HEK293 (cell line): ENCODE results near the gene PTPRN2.

ENCODE experiments used
- CTCF ChIA-PET: fragments of 350-600 bp; formaldehyde crosslinking; extraction: SDS; loops from one replicate; lab custom pipeline; 2021; ENCODE audit warnings: antibody characterized with exemption; lab: Yijun Ruan, JAX
- POLR2A ChIA-PET: fragments of 300-600 bp; formaldehyde crosslinking; extraction: SDS; loops from one replicate; lab custom pipeline; 2020; ENCODE audit warnings: antibody characterized with exemption, inconsistent platforms; lab: Yijun Ruan, JAX
- H3K27ac ChIP-seq: fragments of 200-500 bp; sonication (Bioruptor generic); 2 replicates; pipeline ENCODE4 v1.5.1; 2014; ENCODE audit warnings: low read depth, low read length, control low read depth, inconsistent platforms; ENCODE audit errors: extremely low read depth
- H3K36me3 ChIP-seq, 2 experiments: fragments of 200-500 bp in 1 of 2; sonication (Bioruptor generic) in 1 of 2; 1 replicate in 1 of 2; 2 replicates in 1 of 2; pipeline ENCODE4 v1.5.1; 2014 to 2017; ENCODE audit warnings: inconsistent platforms in 2 of 2, low read length in 2 of 2; ENCODE audit not compliant: control insufficient read depth in 2 of 2, insufficient read depth in 1 of 2
- H3K4me1 ChIP-seq: fragments of 200-500 bp; sonication (Bioruptor generic); 2 replicates; pipeline ENCODE4 v1.5.1; 2014; ENCODE audit warnings: mild to moderate bottlenecking, low read length, inconsistent platforms; ENCODE audit not compliant: control insufficient read depth, insufficient read depth
- H3K4me3 ChIP-seq: 2 replicates; pipeline ENCODE4 v1.5.1; 2011; ENCODE audit warnings: low read depth, mild to moderate bottlenecking, control low read depth, low read length, moderate library complexity
- H3K9me3 ChIP-seq: fragments of 200-500 bp; sonication (Bioruptor generic); 2 replicates; pipeline ENCODE4 v1.5.1; 2014; ENCODE audit warnings: low read depth, low read length, inconsistent platforms; ENCODE audit not compliant: control insufficient read depth, insufficient read depth
- GFI1B ChIP-seq: fragments of 450-650 bp; formaldehyde crosslinking; IDR thresholded peaks from 2 replicates; pipeline ENCODE4 v1.5.1; 2016; ENCODE audit warnings: missing biosample characterization, missing genetic modification characterization
- GLI2 ChIP-seq: fragments of 450-650 bp; formaldehyde crosslinking; IDR thresholded peaks from 2 replicates; pipeline ENCODE4; 2017; ENCODE audit warnings: missing biosample characterization, missing genetic modification characterization, low read depth, borderline replicate concordance
- RBAK ChIP-seq: fragments of 450-650 bp; formaldehyde crosslinking; IDR thresholded peaks from 2 replicates; pipeline ENCODE4 v1.5.1; 2016; ENCODE audit warnings: missing biosample characterization, missing genetic modification characterization
- REPIN1 ChIP-seq: fragments of 450-650 bp; formaldehyde crosslinking; IDR thresholded peaks from 2 replicates; pipeline ENCODE4 v1.5.1; 2017; ENCODE audit warnings: missing biosample characterization, missing genetic modification characterization, low read depth
- REST ChIP-seq: fragments of 450-650 bp; formaldehyde crosslinking; IDR thresholded peaks from 2 replicates; pipeline ENCODE4 v1.5.1; 2016; ENCODE audit warnings: missing biosample characterization, missing genetic modification characterization
- SETDB1 ChIP-seq: IDR thresholded peaks from one replicate; pipeline ENCODE4 v1.6.1; 2017; ENCODE audit warnings: mild to moderate bottlenecking, low read length, moderate library complexity, mixed read lengths; ENCODE audit not compliant: insufficient read length
- SP7 ChIP-seq: fragments of 450-650 bp; formaldehyde crosslinking; IDR thresholded peaks from 2 replicates; pipeline ENCODE4 v1.5.1; 2016; ENCODE audit warnings: missing biosample characterization, missing genetic modification characterization
- TRIM28 ChIP-seq: IDR thresholded peaks from 2 replicates; pipeline ENCODE4 v1.6.1; 2011; ENCODE audit warnings: low read length, control low read depth, borderline replicate concordance
- ZBTB7A ChIP-seq: fragments of 450-650 bp; formaldehyde crosslinking; IDR thresholded peaks from 2 replicates; pipeline ENCODE4 v1.5.1; 2016; ENCODE audit warnings: low read depth, missing biosample characterization, missing genetic modification characterization
- ZNF184 ChIP-seq: fragments of 450-650 bp; IDR thresholded peaks from 2 replicates; pipeline ENCODE4 v1.5.1; 2018; ENCODE audit warnings: missing biosample characterization, mild to moderate bottlenecking, missing genetic modification characterization
- ZNF2 ChIP-seq: fragments of 450-650 bp; formaldehyde crosslinking; IDR thresholded peaks from 2 replicates; pipeline ENCODE4 v1.5.1; 2016; ENCODE audit warnings: missing biosample characterization, missing genetic modification characterization
- ZNF221 ChIP-seq: fragments of 450-650 bp; formaldehyde crosslinking; IDR thresholded peaks from 2 replicates; pipeline ENCODE4 v1.5.1; 2017; ENCODE audit warnings: missing biosample characterization, missing genetic modification characterization, borderline replicate concordance
- ZNF423 ChIP-seq: fragments of 450-650 bp; formaldehyde crosslinking; IDR thresholded peaks from 2 replicates; pipeline ENCODE4 v1.5.1; 2016; ENCODE audit warnings: missing biosample characterization, missing genetic modification characterization
- ZNF426 ChIP-seq: fragments of 450-650 bp; formaldehyde crosslinking; IDR thresholded peaks from 2 replicates; pipeline ENCODE4 v1.5.1; 2017; ENCODE audit warnings: missing biosample characterization, missing genetic modification characterization, mild to moderate bottlenecking, inconsistent platforms, moderate library complexity
- ZNF48 ChIP-seq: fragments of 450-650 bp; formaldehyde crosslinking; IDR thresholded peaks from 2 replicates; pipeline ENCODE4 v1.5.1; 2016; ENCODE audit warnings: missing biosample characterization, missing genetic modification characterization
- ZNF529 ChIP-seq: fragments of 450-650 bp; formaldehyde crosslinking; IDR thresholded peaks from 2 replicates; pipeline ENCODE4 v1.5.1; 2017; ENCODE audit warnings: missing genetic modification characterization, missing biosample characterization; ENCODE audit not compliant: insufficient replicate concordance
- ZNF544 ChIP-seq: fragments of 450-650 bp; formaldehyde crosslinking; IDR thresholded peaks from 2 replicates; pipeline ENCODE4 v1.5.0; 2017; ENCODE audit warnings: missing biosample characterization, missing genetic modification characterization
- ZNF600 ChIP-seq: fragments of 450-650 bp; formaldehyde crosslinking; IDR thresholded peaks from 2 replicates; pipeline ENCODE4 v1.5.1; 2016; ENCODE audit warnings: missing biosample characterization, missing genetic modification characterization
- ZNF629 ChIP-seq: fragments of 450-650 bp; formaldehyde crosslinking; IDR thresholded peaks from 2 replicates; pipeline ENCODE4 v1.5.1; 2017; ENCODE audit warnings: missing biosample characterization, missing genetic modification characterization
- ZNF660 ChIP-seq: fragments of 450-650 bp; IDR thresholded peaks from 2 replicates; pipeline ENCODE4 v1.5.1; 2018; ENCODE audit warnings: missing biosample characterization, mild to moderate bottlenecking, missing genetic modification characterization
- ZNF664 ChIP-seq: fragments of 450-650 bp; formaldehyde crosslinking; IDR thresholded peaks from 2 replicates; pipeline ENCODE4 v1.5.1; 2016; ENCODE audit warnings: missing biosample characterization, missing genetic modification characterization
- ZNF768 ChIP-seq: fragments of 450-650 bp; formaldehyde crosslinking; IDR thresholded peaks from 2 replicates; pipeline ENCODE4 v1.5.1; 2018; ENCODE audit warnings: missing biosample characterization, mild to moderate bottlenecking, missing genetic modification characterization
- TF ChIP-seq, protein P1 (sequence below): fragments of 450-650 bp; formaldehyde crosslinking; IDR thresholded peaks from 2 replicates; pipeline ENCODE4 v1.5.1; 2016; ENCODE audit warnings: missing biosample characterization, missing genetic modification characterization, low read depth
- TF ChIP-seq, protein P2 (sequence below): fragments of 450-650 bp; formaldehyde crosslinking; IDR thresholded peaks from 2 replicates; pipeline ENCODE4 v1.5.1; 2016; ENCODE audit warnings: missing biosample characterization, missing genetic modification characterization
- TF ChIP-seq, protein P3 (sequence below): fragments of 450-650 bp; formaldehyde crosslinking; IDR thresholded peaks from 2 replicates; pipeline ENCODE4 v1.5.1; 2017; ENCODE audit warnings: missing biosample characterization, missing genetic modification characterization

PTPRN2 gene

DNA sequence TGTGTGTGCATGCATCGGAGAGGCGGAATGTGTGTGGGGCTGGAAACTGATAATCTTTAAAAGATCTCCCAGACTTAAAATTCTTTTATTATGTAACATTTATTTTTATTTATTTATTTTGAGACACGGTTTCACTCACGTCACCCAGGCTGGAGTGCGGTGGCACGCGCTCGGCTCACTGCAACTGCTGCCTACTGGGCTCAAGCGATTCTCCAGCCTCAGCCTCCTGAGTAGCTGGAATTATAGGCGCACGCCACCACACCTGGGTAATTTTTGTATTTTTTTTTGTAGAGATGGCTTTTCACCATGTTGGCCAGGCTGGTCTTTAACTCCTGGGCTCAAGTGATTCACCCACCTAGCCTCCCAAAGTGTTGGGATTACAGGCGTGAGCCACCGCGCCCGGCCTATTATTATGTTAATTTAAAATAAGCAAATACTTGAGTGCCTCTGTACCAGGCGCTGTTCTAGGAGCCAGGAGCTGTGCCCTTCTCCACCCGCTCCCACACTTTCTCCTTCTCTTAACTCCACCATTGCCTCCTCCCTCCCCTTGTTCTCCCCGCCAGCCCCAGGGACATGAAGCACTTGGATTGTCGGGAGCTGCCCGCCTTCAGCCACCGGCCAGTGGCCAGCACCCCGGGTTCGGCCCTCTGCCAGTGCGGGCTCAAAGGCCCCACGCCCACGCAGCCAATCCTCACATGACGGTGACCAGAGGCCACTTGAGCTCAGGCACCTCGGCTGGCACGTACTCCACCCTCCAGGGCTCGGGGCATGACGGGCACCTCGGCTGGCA, 1087.3 kb downstream of the PTPRN2 start:
- TF ChIP-seq ZBTB7A (tag by site-specific recombination) = no peak
- TF ChIP-seq ZNF423 = no peak
- no peak for TF ChIP-seq ZNF529 (tag by site-specific recombination)
- no peak for TF ChIP-seq ZNF544 (tag by site-specific recombination)
- TF ChIP-seq ZNF660 = no peak
- TF ChIP-seq ZNF426 (tag by site-specific recombination) = no peak
- TF ChIP-seq, protein P1, sequence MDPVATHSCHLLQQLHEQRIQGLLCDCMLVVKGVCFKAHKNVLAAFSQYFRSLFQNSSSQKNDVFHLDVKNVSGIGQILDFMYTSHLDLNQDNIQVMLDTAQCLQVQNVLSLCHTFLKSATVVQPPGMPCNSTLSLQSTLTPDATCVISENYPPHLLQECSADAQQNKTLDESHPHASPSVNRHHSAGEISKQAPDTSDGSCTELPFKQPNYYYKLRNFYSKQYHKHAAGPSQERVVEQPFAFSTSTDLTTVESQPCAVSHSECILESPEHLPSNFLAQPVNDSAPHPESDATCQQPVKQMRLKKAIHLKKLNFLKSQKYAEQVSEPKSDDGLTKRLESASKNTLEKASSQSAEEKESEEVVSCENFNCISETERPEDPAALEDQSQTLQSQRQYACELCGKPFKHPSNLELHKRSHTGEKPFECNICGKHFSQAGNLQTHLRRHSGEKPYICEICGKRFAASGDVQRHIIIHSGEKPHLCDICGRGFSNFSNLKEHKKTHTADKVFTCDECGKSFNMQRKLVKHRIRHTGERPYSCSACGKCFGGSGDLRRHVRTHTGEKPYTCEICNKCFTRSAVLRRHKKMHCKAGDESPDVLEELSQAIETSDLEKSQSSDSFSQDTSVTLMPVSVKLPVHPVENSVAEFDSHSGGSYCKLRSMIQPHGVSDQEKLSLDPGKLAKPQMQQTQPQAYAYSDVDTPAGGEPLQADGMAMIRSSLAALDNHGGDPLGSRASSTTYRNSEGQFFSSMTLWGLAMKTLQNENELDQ (tag by site-specific recombination) = no peak
- TF ChIP-seq ZNF768 (tag by site-specific recombination) = no peak
- TF ChIP-seq ZNF221 (tag by site-specific recombination) = no peak
- TF ChIP-seq ZNF629 (tag by site-specific recombination) = no peak
- TF ChIP-seq, all 188 proteins: peak for 0
- Histone ChIP-seq H3K36me3 (no peaks in the 10 kb centered on the region), H3K27ac (no peak overlapping the region), H3K4me1 (no peaks in the 10 kb centered on the region), H3K9me3 (no peaks in the 10 kb centered on the region), H3K4me3 (no peak overlapping the region)
- CTCF ChIA-PET = no interaction called here
- POLR2A ChIA-PET = no interaction called here

GRCh38 chr7:157499835-157500153, 1087.8 kb downstream of the PTPRN2 start:
- POLR2A ChIA-PET = no interaction called here
- Histone ChIP-seq H3K4me3 (no peak overlapping the region), H3K4me1 (no peaks in the 10 kb centered on the region), H3K36me3 (no peaks in the 10 kb centered on the region), H3K27ac (no peak overlapping the region), H3K9me3 (no peaks in the 10 kb centered on the region)
- CTCF ChIA-PET = no interaction called here
- TF ChIP-seq ZNF184 (tag by site-specific recombination) (no peak), RBAK (no peak), TRIM28 (no peak), GFI1B (tag by site-specific recombination) (no peak), REPIN1 (tag by site-specific recombination) (no peak), SETDB1 (no peak), GLI2 (tag by site-specific recombination) (no peak), SP7 (tag by site-specific recombination) (no peak), ZNF2 (no peak), ZNF664 (no peak), REST (tag by site-specific recombination) (no peak), ZNF600 (no peak), ZNF48 (tag by site-specific recombination) (no peak)
- TF ChIP-seq, protein P2, sequence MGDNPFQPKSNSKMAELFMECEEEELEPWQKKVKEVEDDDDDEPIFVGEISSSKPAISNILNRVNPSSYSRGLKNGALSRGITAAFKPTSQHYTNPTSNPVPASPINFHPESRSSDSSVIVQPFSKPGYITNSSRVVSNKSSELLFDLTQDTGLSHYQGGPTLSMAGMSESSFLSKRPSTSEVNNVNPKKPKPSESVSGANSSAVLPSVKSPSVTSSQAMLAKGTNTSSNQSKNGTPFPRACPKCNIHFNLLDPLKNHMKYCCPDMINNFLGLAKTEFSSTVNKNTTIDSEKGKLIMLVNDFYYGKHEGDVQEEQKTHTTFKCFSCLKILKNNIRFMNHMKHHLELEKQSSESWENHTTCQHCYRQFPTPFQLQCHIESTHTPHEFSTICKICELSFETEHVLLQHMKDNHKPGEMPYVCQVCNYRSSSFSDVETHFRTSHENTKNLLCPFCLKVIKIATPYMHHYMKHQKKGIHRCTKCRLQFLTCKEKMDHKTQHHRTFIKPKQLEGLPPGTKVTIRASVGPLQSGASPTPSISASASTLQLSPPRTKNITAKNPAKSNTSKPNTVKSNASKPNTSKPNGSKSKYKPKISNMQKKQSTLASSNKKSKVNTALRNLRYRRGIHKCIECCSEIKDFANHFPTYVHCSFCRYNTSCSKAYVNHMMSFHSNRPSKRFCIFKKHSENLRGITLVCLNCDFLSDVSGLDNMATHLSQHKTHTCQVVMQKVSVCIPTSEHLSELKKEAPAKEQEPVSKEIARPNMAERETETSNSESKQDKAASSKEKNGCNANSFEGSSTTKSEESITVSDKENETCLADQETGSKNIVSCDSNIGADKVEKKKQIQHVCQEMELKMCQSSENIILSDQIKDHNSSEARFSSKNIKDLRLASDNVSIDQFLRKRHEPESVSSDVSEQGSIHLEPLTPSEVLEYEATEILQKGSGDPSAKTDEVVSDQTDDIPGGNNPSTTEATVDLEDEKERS = no peak
- TF ChIP-seq, protein P3, sequence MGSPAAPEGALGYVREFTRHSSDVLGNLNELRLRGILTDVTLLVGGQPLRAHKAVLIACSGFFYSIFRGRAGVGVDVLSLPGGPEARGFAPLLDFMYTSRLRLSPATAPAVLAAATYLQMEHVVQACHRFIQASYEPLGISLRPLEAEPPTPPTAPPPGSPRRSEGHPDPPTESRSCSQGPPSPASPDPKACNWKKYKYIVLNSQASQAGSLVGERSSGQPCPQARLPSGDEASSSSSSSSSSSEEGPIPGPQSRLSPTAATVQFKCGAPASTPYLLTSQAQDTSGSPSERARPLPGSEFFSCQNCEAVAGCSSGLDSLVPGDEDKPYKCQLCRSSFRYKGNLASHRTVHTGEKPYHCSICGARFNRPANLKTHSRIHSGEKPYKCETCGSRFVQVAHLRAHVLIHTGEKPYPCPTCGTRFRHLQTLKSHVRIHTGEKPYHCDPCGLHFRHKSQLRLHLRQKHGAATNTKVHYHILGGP (tag by site-specific recombination) = no peak
